Neuronal stem cell (in vitro differentiated cells): Measurements from ENCODE around the gene MTM1.

ENCODE experiments used
- DNase-seq: peaks from one replicate; pipeline ENCODE4 v3.0.0-alpha.2; 2013; ENCODE audit warnings: low spot score
- H2AFZ ChIP-seq: one replicate; pipeline ENCODE4 v1.6.1; 2013; ENCODE audit warnings: mild to moderate bottlenecking, low read length, inconsistent platforms
- H2AK5ac ChIP-seq: 2 replicates; pipeline ENCODE4 v1.6.1; 2013; ENCODE audit warnings: low read depth, mild to moderate bottlenecking, inconsistent platforms, low read length, moderate library complexity, mixed read lengths
- H2BK120ac ChIP-seq: 2 replicates; pipeline ENCODE4 v1.6.1; 2013; ENCODE audit warnings: low read depth, mild to moderate bottlenecking, inconsistent platforms, low read length, moderate library complexity, mixed read lengths
- H2BK12ac ChIP-seq: one replicate; pipeline ENCODE4 v1.6.1; 2013; ENCODE audit warnings: low read length, inconsistent platforms
- H2BK15ac ChIP-seq: 2 replicates; pipeline ENCODE4 v1.6.1; 2013; ENCODE audit warnings: mild to moderate bottlenecking, low read length, inconsistent platforms, mixed read lengths
- H2BK5ac ChIP-seq: one replicate; pipeline ENCODE4 v1.6.1; 2013; ENCODE audit warnings: inconsistent platforms, mild to moderate bottlenecking, low read length, moderate library complexity
- H3K14ac ChIP-seq: one replicate; pipeline ENCODE4 v1.6.1; 2013; ENCODE audit warnings: low read length, inconsistent platforms
- H3K18ac ChIP-seq: 2 replicates; pipeline ENCODE4 v1.6.1; 2013; ENCODE audit warnings: low read length, inconsistent platforms
- H3K23ac ChIP-seq: 2 replicates; pipeline ENCODE4 v1.6.1; 2013; ENCODE audit warnings: low read depth, mild to moderate bottlenecking, mixed read lengths, low read length, inconsistent platforms; ENCODE audit not compliant: poor library complexity
- H3K27ac ChIP-seq: replicated peaks from 3 replicates; pipeline ENCODE4 v1.5.1; 2013; ENCODE audit warnings: low read length, inconsistent platforms
- H3K27me3 ChIP-seq, 3 experiments: 2 replicates each; pipeline ENCODE4 v1.6.1; 2013; ENCODE audit warnings: low read length in 3 of 3, mild to moderate bottlenecking in 2 of 3, inconsistent platforms in 1 of 3, low read depth in 1 of 3, mixed read lengths in 1 of 3, moderate library complexity in 1 of 3; ENCODE audit not compliant: control insufficient read depth in 3 of 3, insufficient read depth in 3 of 3
- H3K36me3 ChIP-seq, 2 donors: replicated peaks in 1 of 2; 2 replicates each; pipeline ENCODE4 v1.6.1; 2013; ENCODE audit warnings: low read length in 2 of 2; ENCODE audit not compliant: control insufficient read depth in 2 of 2, insufficient read depth in 2 of 2
- H3K4ac ChIP-seq: 2 replicates; pipeline ENCODE4 v1.6.1; 2013; ENCODE audit warnings: inconsistent platforms, mild to moderate bottlenecking, low read length, moderate library complexity
- H3K4me1 ChIP-seq, 2 donors: 1 replicate in 1 of 2; 2 replicates in 1 of 2; pipeline ENCODE4 v1.6.1; 2013; ENCODE audit warnings: low read length in 2 of 2, low read depth in 1 of 2; ENCODE audit not compliant: control insufficient read depth in 2 of 2, insufficient read depth in 1 of 2
- H3K4me2 ChIP-seq: one replicate; pipeline ENCODE4 v1.6.1; 2013; ENCODE audit warnings: mild to moderate bottlenecking, low read length, inconsistent platforms; ENCODE audit not compliant: insufficient read depth, poor library complexity, severe bottlenecking
- H3K4me3 ChIP-seq, 2 donors: 2 replicates each; pipeline ENCODE4 v1.5.1; 2013; ENCODE audit warnings: low read length in 2 of 2, mild to moderate bottlenecking in 2 of 2, inconsistent platforms in 1 of 2, moderate library complexity in 1 of 2
- H3K79me1 ChIP-seq: one replicate; pipeline ENCODE4 v1.6.1; 2013; ENCODE audit warnings: low read depth, mild to moderate bottlenecking, inconsistent platforms, low read length, moderate library complexity
- H3K9ac ChIP-seq: one replicate; pipeline ENCODE4 v1.6.1; 2013; ENCODE audit warnings: mild to moderate bottlenecking, low read depth, low read length, inconsistent platforms; ENCODE audit not compliant: poor library complexity
- H3K9me3 ChIP-seq, 2 donors: replicated peaks in 1 of 2; 2 replicates each; pipeline versions ENCODE3 to v1.6.1; 2013; ENCODE audit warnings: low read length in 2 of 2, mild to moderate bottlenecking in 2 of 2, inconsistent platforms in 1 of 2, low read depth in 1 of 2, mixed read lengths in 1 of 2, moderate library complexity in 1 of 2; ENCODE audit not compliant: control insufficient read depth in 2 of 2, insufficient read depth in 1 of 2
- H4K8ac ChIP-seq: one replicate; pipeline ENCODE4 v1.6.1; 2013; ENCODE audit warnings: low read depth, mild to moderate bottlenecking, inconsistent platforms, low read length, moderate library complexity
- H4K91ac ChIP-seq: one replicate; pipeline ENCODE4 v1.6.1; 2013; ENCODE audit warnings: low read length, low read depth, mild to moderate bottlenecking, inconsistent platforms; ENCODE audit not compliant: poor library complexity
- WGBS, 2 donors: extraction: QIAGEN DNeasy Blood & Tissue Kit; methylation state at CpG; one replicate each; pipeline ENCODE4 v1.1.7; 2013; ENCODE audit warnings: missing lambda C conversion rate in 2 of 2, mixed read lengths in 1 of 2; ENCODE audit not compliant: insufficient read length in 2 of 2, insufficient replicate concordance in 1 of 2; ENCODE audit errors: extremely low coverage in 2 of 2; 5-methylcytosine and 5-hydroxymethylcytosine counted together

The MTM1 gene

DNA sequence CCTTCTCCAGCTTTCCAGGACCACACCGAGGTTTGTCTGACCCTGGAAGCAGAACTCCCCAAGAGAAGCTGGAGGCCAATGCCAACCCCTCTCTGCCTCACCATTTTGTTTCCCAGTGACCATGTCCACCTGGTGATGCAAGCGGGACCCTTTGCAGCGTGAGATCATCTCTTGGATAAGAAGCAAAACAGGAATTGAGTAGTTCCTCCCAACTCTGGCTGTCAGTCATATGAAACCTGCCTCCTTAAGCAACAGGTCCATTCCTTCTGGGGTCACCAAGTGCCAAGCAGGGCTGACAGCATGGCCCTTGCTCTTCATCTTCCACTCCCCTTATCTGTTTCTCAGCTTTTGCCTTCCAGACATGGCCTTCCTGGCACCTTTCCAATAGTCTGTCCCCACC is 41.3 kb upstream of the MTM1 start:
- no peak overlapping the region for H3K4ac ChIP-seq
- no peak overlapping the region for H4K8ac ChIP-seq
- H3K79me1 ChIP-seq: no peaks in the 10 kb centered on the region
- H3K23ac ChIP-seq: no peak overlapping the region
- no peak overlapping the region for H2BK15ac ChIP-seq
- no peak overlapping the region for H4K91ac ChIP-seq
- H3K4me1 ChIP-seq: no peaks in the 10 kb centered on the region
- H3K9ac ChIP-seq: no peak overlapping the region
- no peak overlapping the region for H2BK12ac ChIP-seq
- no peak overlapping the region for H2AFZ ChIP-seq
- DNase-seq: no peak
- H3K4me3 ChIP-seq: no peak overlapping the region
- no peak overlapping the region for H3K4me2 ChIP-seq
- H3K18ac ChIP-seq: no peak overlapping the region
- H2AK5ac ChIP-seq: no peak overlapping the region
- H3K27ac ChIP-seq: no peak overlapping the region
- no CpG with 5 or more reads among the region's 3 CpGs for WGBS, 2 donors
- no peaks in the 10 kb centered on the region for H3K36me3 ChIP-seq
- H3K9me3 ChIP-seq: no peaks in the 10 kb centered on the region
- H3K27me3 ChIP-seq: peaks cover 0 to 3% (median 0%) of the 10 kb centered on the region in 3 experiments
- no peak overlapping the region for H2BK5ac ChIP-seq
- no peak overlapping the region for H3K14ac ChIP-seq
- no peak overlapping the region for H2BK120ac ChIP-seq

DNA sequence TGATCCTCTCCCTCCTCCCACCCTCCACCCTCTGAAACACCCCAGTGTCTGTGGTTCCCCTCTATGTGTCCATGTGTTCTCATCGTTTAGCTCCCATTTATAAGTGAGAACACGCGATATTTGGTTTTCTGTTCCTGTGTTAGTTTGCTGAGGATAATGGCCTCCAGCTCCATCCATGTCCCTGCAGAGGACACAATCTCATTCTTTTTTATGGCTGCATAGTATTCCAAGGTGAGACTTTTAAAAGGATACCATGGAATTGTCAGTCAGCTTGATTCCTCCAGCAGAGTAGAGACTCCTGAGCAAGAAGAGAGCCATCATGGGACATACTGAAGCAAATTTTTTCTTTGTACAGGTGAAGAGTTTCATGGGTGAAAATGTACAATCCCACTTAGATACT is 38.8 kb upstream of the MTM1 start:
- no CpG with 5 or more reads among the region's 3 CpGs for WGBS, 2 donors
- Histone ChIP-seq H3K9me3 (no peaks in the 10 kb centered on the region), H2BK12ac (no peak overlapping the region), H3K27ac (no peak overlapping the region), H3K4me3 (no peak overlapping the region), H2BK5ac (no peak overlapping the region), H2BK120ac (no peak overlapping the region), H3K4me1 (no peaks in the 10 kb centered on the region), H3K18ac (no peak overlapping the region), H3K36me3 (no peaks in the 10 kb centered on the region), H3K27me3 (no peaks in the 10 kb centered on the region), H4K91ac (no peak overlapping the region), H3K4me2 (no peak overlapping the region), H2AFZ (no peak overlapping the region), H4K8ac (no peak overlapping the region), H3K9ac (no peak overlapping the region), H3K14ac (no peak overlapping the region), H2BK15ac (no peak overlapping the region), H2AK5ac (no peak overlapping the region), H3K23ac (no peak overlapping the region), H3K79me1 (no peaks in the 10 kb centered on the region), H3K4ac (no peak overlapping the region)
- no peak for DNase-seq

DNA sequence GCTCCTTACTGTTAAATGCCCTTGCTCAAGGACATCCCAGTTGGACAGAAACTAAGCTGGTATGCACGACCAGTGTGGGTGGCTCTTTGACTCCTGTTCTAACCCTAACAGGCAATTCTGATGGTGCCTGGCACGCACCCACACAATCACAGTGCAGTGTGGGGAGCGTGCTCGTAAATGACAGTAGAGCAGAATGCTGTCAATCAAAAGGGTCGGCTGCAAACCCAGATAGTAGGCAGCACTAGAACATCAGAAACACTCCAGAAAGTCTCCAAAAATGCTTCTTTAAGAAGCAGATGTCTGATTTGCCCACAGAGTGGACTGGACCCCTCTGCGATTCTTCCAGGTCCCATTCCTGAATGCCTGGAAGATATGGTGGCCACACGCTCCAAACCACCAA is 37.6 kb upstream of the MTM1 start:
- no peak overlapping the region for H3K4me3 ChIP-seq
- H2AK5ac ChIP-seq: no peak overlapping the region
- H3K27ac ChIP-seq: no peak overlapping the region
- H4K8ac ChIP-seq: no peak overlapping the region
- no peaks in the 10 kb centered on the region for H3K79me1 ChIP-seq
- H2BK15ac ChIP-seq: no peak overlapping the region
- H3K18ac ChIP-seq: no peak overlapping the region
- no peak overlapping the region for H2AFZ ChIP-seq
- H3K4me2 ChIP-seq: no peak overlapping the region
- H2BK5ac ChIP-seq: no peak overlapping the region
- H3K9me3 ChIP-seq: no peaks in the 10 kb centered on the region
- H3K4me1 ChIP-seq: no peaks in the 10 kb centered on the region
- H3K9ac ChIP-seq: no peak overlapping the region
- no peak overlapping the region for H3K23ac ChIP-seq
- no peak overlapping the region for H3K4ac ChIP-seq
- no peak overlapping the region for H3K14ac ChIP-seq
- H3K36me3 ChIP-seq: no peaks in the 10 kb centered on the region
- no peak for DNase-seq
- H2BK12ac ChIP-seq: no peak overlapping the region
- no peak overlapping the region for H2BK120ac ChIP-seq
- no peak overlapping the region for H4K91ac ChIP-seq
- WGBS, 2 donors: no CpG with 5 or more reads among the region's 7 CpGs
- no peaks in the 10 kb centered on the region for H3K27me3 ChIP-seq

DNA sequence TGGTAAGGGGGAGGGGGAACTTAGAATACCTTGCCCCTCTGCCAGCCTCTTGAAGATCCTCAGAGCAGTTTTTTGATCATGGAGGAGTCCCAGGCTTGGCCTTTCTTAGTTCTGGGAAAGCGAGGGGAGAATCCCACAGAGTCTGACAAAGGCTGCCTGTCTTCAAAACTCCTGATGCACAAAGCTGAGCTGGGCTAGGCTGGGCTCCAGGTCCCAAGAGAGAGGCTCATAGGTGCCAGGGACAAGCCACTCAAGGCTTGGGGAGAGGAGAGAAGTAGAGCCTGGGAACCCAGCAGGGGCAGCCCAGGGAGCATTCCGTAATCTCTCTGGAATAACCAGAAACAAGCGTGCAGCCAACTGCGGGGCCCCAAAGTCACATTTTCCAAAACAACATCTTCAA is 37.0 kb upstream of the MTM1 start:
- no peak overlapping the region for H3K4me3 ChIP-seq
- no peak overlapping the region for H3K4me2 ChIP-seq
- no peak overlapping the region for H2AFZ ChIP-seq
- no peaks in the 10 kb centered on the region for H3K27me3 ChIP-seq
- H3K4me1 ChIP-seq: no peaks in the 10 kb centered on the region
- H2BK15ac ChIP-seq: no peak overlapping the region
- H2BK12ac ChIP-seq: no peak overlapping the region
- no peak overlapping the region for H3K18ac ChIP-seq
- no peak overlapping the region for H3K23ac ChIP-seq
- H3K9ac ChIP-seq: no peak overlapping the region
- peaks cover 0 to 4% of the 10 kb centered on the region in 2 donors for H3K9me3 ChIP-seq
- H3K36me3 ChIP-seq: no peaks in the 10 kb centered on the region
- no peaks in the 10 kb centered on the region for H3K79me1 ChIP-seq
- no peak overlapping the region for H2BK120ac ChIP-seq
- H4K91ac ChIP-seq: no peak overlapping the region
- WGBS, 2 donors: no CpG with 5 or more reads among the region's 4 CpGs
- H2BK5ac ChIP-seq: no peak overlapping the region
- H4K8ac ChIP-seq: no peak overlapping the region
- DNase-seq: no peak
- no peak overlapping the region for H3K14ac ChIP-seq
- H3K4ac ChIP-seq: no peak overlapping the region
- H3K27ac ChIP-seq: no peak overlapping the region
- no peak overlapping the region for H2AK5ac ChIP-seq
